ENCODE results near the gene AMN. TPM values are rescaled to one million over a fixed set of nuclear protein-coding genes. Genes with fewer than 3 reads are reported as not detected.

AMN gene
- total RNA-seq, 1 donor from 2014 or later, result 0.23 TPM

GRCh38 chr14:102915292-102916110 lies 7.0 kb upstream of the AMN start:
- TF ChIP-seq, protein P1, sequence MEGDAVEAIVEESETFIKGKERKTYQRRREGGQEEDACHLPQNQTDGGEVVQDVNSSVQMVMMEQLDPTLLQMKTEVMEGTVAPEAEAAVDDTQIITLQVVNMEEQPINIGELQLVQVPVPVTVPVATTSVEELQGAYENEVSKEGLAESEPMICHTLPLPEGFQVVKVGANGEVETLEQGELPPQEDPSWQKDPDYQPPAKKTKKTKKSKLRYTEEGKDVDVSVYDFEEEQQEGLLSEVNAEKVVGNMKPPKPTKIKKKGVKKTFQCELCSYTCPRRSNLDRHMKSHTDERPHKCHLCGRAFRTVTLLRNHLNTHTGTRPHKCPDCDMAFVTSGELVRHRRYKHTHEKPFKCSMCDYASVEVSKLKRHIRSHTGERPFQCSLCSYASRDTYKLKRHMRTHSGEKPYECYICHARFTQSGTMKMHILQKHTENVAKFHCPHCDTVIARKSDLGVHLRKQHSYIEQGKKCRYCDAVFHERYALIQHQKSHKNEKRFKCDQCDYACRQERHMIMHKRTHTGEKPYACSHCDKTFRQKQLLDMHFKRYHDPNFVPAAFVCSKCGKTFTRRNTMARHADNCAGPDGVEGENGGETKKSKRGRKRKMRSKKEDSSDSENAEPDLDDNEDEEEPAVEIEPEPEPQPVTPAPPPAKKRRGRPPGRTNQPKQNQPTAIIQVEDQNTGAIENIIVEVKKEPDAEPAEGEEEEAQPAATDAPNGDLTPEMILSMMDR (conservative IDR thresholded peaks at IDR 0.05), result no peak
- DNase-seq (ENCODE audit: low read depth, low spot score), result no peak
- no peaks in the 10 kb centered on the region for H3K27me3 Mint-ChIP-seq (ENCODE audit: low read depth)
- H3K36me3 Mint-ChIP-seq (ENCODE audit: low read depth), result no peaks in the 10 kb centered on the region
- no peaks in the 10 kb centered on the region for H3K9me3 Mint-ChIP-seq
- no peaks in the 10 kb centered on the region for H3K4me1 Mint-ChIP-seq
- H3K4me3 Mint-ChIP-seq, result no peak overlapping the region
- H3K27ac Mint-ChIP-seq (ENCODE audit: unreplicated experiment), result no peak overlapping the region

DNA sequence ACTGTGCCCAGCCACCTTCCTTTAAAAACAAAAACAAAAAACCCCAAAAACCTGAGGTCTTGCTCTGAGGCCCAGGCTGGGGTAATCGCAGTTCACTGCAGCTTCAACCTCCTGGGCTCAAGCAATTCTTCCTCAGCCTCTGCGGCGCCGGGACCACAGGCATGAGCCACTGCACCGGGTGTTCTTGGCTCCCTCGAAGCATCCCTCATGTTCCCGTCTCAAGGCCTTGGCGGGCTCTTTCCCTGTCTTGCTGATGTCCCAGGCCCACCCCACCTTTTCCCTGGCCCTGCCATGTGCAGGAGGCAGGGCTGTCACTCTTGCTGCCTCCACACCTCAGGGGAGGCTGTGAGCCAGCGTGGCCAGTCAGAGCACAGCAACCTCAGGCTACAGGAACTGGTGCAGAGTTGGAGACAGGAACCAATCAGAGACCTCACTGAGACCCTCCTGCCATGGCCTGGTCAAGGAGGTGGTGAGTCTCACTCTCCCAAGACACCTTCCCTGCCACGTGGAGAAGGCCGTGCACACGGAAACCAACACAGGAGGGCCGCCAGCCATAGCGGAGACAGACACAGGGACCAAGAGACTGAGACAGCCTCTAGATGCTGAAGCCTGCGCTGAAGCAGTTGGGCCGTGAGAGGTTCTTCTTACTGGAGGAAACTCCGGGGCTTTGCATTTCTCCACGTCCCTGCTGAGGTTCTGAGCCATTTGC lies 6.0 kb upstream of the AMN start:
- TF ChIP-seq, protein P1 (conservative IDR thresholded peaks at IDR 0.05), result no peak
- Mint-ChIP-seq H3K9me3 (no peaks in the 10 kb centered on the region), H3K27me3 (ENCODE audit: low read depth) (no peaks in the 10 kb centered on the region), H3K36me3 (ENCODE audit: low read depth) (no peaks in the 10 kb centered on the region), H3K27ac (ENCODE audit: unreplicated experiment) (no peak overlapping the region), H3K4me3 (no peak overlapping the region), H3K4me1 (no peaks in the 10 kb centered on the region)
- DNase-seq (ENCODE audit: low read depth, low spot score), result no peak

GRCh38 chr14:102917056-102917385 lies 5.4 kb upstream of the AMN start:
- Mint-ChIP-seq H3K9me3 (no peaks in the 10 kb centered on the region), H3K36me3 (ENCODE audit: low read depth) (no peaks in the 10 kb centered on the region), H3K27me3 (ENCODE audit: low read depth) (no peaks in the 10 kb centered on the region), H3K4me1 (no peaks in the 10 kb centered on the region), H3K27ac (ENCODE audit: unreplicated experiment) (no peak overlapping the region), H3K4me3 (no peak overlapping the region)
- TF ChIP-seq, protein P1 (conservative IDR thresholded peaks at IDR 0.05), result no peak
- DNase-seq (ENCODE audit: low read depth, low spot score), result no peak

DNA sequence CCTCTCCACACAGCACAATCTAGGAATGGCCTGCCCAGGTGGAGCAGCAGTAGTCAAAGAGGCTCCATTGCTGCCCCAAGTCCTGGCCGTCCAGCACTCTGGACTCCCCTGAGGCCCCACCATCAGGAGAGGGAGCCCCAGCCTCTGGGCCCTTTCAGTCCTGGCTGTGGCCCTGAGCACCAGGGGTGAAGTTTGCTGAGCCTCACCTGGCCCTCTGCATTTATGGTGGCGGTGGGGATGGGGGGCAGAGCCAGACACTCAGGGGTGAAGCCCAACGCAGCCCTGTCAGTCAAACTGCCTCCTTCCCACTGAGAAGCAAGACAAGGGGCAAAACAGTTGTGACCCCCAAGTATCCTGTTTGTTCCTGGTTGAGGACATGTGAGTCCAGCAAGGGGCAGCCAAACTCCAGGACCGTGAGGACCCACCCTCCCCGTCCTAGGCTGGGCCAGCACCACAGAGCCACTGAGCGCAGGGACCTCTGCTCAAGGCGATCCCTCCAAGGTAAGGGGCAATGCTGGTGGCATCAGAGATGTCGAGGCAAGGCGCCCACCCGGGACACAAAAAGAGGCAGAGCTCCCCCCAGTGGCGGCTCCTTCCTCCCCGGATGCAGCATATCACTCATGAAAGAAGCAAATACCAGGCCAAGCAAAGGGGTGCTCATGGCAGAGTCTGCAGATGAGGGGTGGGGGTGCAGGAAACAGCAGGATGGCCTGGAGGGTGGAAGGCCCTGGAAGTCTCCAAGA lies 4.8 kb upstream of the AMN start:
- Mint-ChIP-seq H3K36me3 (ENCODE audit: low read depth) (no peaks in the 10 kb centered on the region), H3K4me1 (no peaks in the 10 kb centered on the region), H3K27ac (ENCODE audit: unreplicated experiment) (no peak overlapping the region), H3K4me3 (no peak overlapping the region), H3K9me3 (no peaks in the 10 kb centered on the region), H3K27me3 (ENCODE audit: low read depth) (no peaks in the 10 kb centered on the region)
- peak; percentile 57 for DNase-seq (ENCODE audit: low read depth, low spot score)
- TF ChIP-seq, protein P1 (conservative IDR thresholded peaks at IDR 0.05), result peak; percentile 66

- Mint-ChIP-seq H3K9me3 (no peaks in the 10 kb centered on the region), H3K4me1 (no peaks in the 10 kb centered on the region), H3K27me3 (ENCODE audit: low read depth) (no peaks in the 10 kb centered on the region), H3K27ac (ENCODE audit: unreplicated experiment) (no peak overlapping the region), H3K36me3 (ENCODE audit: low read depth) (no peaks in the 10 kb centered on the region), H3K4me3 (no peak overlapping the region)
- DNase-seq (ENCODE audit: low read depth, low spot score), result no peak
- TF ChIP-seq, protein P1 (conservative IDR thresholded peaks at IDR 0.05), result no peak
These were observed 4.0 kb upstream of the AMN start for GRCh38 chr14:102918438-102918837.
